Amniotic epithelial cell (primary cell): ENCODE data around the gene OR5H6.
A peak's percentile ranks its signal among the peaks of the same experiment; 100 is the strongest.
"Not testable (repeated sequence)": the region's sequence is repeated elsewhere in the genome, so short reads cannot be mapped to it uniquely, and the experiment has no call there.

ENCODE experiments used
- DNase-seq: peaks from one replicate; pipeline ENCODE4 v3.0.0-alpha.2; 2010; ENCODE audit warnings: low read depth

OR5H6 gene

DNA sequence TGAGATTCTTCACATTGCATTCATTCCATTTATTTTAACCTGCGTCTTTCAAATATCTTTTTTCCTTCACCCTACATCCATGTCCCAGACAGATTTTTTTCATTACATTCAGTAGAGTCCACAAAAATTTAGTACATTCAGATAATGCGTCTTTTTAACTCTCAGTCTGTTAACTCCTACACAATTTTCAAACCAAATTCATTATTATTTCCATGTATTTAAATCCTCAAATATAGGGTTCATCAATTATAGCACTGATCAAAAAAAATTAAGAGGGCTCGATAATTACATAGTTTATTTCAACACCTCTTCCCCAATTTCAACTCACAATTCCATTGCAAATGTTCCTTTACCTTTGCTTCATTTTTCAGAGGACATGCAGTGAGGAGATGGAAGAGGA is at the start of gene OR5H6:
TSS of gene OR5H6 (plus strand) at position 301 of the 400 bp plus-strand sequence. CDS start at position 390, 89 bp downstream.
- DNase-seq = no peak

GRCh38 chr3:98215051-98215450 is 49.0 kb upstream of the OR5H6 start:
- no peak for DNase-seq

DNA sequence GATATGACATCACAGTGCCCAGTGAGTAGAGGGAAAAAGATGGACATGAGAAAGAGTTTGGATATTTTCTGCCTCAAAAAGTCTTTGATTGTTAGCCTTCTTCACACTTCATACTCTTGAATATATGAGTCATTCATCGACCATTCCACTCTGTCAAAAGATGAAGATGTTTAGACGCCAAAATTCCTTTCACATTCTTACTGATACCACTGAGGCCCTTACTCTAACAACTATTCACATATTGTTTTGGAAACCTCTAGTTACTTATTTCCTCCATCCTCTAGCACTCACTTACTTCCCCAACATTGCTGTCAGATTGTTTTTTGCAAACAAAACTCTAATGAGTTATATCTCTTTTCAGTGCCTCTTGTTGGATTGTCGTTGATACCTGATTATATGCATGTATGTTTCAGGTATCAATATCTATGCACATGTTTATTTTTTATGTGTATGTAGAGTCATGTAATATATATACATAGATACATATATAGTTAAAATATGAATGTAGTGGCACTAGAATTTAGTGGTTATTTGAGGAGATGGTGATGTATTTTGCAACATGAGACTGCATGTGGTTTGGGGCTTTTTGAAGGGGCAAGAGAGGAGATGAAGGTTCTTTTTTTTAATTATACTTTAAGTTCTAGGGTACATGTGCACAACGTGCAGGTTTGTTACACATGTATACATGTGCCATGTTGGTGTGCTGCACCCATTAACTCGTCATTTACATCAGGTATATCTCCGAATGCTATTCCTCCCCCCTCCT is 40.0 kb upstream of the OR5H6 start:
- no peak for DNase-seq

DNA sequence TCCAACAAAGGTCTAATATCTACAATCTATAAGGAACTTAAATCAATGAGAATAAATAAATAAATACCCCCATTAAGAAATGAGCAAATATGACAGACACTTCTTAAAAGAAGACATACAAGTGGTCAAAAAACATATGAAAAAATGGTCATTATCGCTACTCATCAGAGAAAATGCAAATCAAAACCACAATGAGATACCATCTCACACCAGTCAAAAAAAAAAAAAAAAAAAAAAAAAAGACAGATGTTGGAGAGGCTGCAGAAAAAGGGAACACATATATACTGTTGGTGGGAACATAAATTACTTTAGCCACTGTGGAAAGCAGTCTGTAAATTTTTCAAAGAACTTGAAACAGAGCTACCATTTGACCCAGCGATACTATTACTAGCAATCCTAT is 31.6 kb upstream of the OR5H6 start:
- DNase-seq = no peak

DNA sequence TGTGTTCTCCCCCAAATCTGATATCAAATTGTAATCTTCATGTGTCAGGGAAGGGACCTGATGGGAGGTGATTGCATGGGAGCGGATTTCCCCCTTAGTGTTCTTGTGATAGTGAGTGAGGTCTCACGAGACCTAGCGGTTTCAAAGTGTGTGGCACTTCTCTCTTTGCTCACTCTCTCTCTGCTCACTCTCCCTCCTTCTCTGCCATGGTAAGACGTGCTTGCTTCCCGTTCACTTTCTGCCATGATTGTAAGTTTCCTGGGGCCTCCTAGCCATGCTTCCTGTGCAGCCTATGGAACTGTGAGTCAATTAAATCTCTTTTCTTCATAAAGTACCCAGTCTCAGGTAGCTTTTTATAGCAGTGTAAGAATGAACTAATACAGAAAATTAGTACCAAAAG is 30.6 kb upstream of the OR5H6 start:
- DNase-seq = no peak

DNA sequence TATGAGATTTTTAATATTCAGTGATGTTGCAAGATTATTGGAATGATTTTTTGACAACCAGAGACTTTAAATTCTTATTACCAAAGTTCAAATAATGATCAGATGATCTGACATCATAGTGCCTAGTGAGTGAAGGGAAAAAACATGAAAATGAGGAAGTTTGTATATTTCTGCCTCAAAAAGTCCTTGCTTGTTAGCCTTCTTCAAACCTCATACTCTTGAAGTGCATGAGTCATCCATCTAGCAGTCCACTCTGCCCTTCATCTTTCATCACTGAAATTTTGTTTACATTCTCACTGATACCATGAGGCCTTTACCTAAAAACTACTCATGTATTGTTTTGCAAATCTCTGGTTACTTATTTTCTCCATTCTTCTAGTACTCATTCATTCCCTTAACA is 23.9 kb upstream of the OR5H6 start:
- peak; percentile 1 for DNase-seq

- DNase-seq = no peak
Observed at GRCh38 chr3:98242155-98242554, 21.9 kb upstream of the OR5H6 start.

GRCh38 chr3:98243843-98244242 is 20.2 kb upstream of the OR5H6 start:
- no peak for DNase-seq

GRCh38 chr3:98246142-98246541 is 17.9 kb upstream of the OR5H6 start:
- DNase-seq = no peak

- not testable (repeated sequence) for DNase-seq
Observed at GRCh38 chr3:98256026-98256425, 8.0 kb upstream of the OR5H6 start.

DNA sequence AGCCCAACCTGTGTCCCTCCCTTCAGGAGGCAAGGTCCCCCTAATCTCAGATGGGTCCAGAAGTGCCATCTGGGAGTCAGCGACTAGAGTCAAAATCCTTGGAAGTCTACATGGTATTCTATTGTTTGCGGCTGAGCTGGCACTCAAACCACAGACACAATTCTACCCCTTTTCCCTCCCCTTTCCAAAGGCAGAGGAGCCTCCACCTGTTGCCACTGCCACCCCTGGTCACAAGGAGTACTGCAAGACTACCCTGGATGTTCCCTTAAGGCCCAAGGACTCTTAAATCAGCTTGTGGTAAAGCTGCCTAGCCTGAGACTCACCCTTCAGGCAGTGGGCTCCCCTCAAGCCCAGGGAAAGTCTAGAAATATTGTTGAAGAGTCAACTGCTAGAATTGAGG is 4.3 kb upstream of the OR5H6 start:
- no peak for DNase-seq

- no peak for DNase-seq
Observed at GRCh38 chr3:98262046-98262445, 2.0 kb upstream of the OR5H6 start.

GRCh38 chr3:98269846-98270245 is 5.8 kb downstream of the OR5H6 start:
- DNase-seq = no peak

DNA sequence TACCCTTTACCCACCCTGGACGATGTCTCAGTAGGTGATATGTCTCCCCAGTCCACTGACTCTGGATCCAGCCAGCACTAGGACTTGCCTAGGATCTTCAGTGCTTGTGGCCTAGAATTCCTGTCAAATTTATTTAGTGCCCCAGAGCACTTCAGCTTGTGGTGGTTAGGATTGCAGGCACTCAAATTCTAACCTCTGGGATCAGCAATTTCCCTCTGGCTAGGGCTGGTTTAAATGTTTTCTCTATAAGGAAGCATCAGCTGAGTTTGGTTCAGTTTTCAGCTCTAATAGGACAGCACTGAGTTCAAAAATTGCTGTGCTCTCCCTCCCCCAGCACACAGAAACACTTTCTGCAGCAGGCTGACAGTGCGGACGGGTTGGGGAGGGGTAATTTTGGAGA is 8.1 kb downstream of the OR5H6 start:
- DNase-seq = no peak

DNA sequence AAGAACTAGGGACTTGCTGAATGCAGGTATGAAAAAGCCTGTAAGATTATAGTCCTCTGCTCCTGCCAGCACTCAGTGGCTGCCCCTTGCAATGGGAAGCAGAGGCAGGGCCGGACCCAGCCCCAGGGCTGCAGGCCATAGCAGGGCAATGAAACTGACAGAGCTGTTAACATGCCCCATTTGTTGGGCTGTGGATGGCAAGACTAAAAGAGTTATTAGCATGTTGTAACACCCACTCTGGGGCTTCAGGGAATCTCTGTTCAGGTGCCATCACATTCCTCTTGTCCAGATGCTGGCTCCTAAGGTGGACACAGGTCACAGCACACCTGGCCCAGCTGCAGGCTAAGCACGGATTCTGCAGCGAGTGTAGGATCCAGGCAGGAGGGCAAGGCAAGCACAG is 10.9 kb downstream of the OR5H6 start:
- no peak for DNase-seq

- DNase-seq = no peak
Observed at GRCh38 chr3:98282205-98282604, 18.2 kb downstream of the OR5H6 start, which contains the start of gene OR5H2. Gene OR5H2 (plus strand): TSS chr3:98282505. CDS start chr3:98282903, 398 bp downstream.

DNA sequence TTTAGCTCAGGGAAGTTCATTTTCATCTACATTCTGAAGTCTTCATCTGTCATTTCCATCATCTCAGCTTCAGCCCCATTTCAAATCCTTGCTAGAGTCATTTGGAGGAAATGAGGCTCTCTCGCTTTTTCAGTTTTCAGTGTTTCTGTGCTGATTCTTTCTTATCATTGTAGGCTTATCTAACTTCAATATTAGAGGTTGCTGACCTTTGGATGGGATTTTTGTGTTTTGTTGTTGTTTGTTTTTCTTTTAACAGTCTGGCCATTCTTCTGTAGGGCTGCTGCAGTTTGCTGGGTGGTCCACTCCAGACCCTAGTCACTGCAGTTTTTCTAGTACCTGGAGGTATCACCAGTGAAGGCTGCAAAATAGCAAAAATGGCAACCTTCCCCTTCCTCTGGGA is 26.9 kb downstream of the OR5H6 start:
- DNase-seq = no peak

- no peak for DNase-seq
Observed at GRCh38 chr3:98291332-98291957, 27.4 kb downstream of the OR5H6 start.
